CD4-positive, alpha-beta T cell treated with Interleukin-1 beta for 1 hour (primary cell): ENCODE data around the gene CNGB1.
A peak's percentile ranks its signal among the peaks of the same experiment; 100 is the strongest.
"Not testable (repeated sequence)": the region's sequence is repeated elsewhere in the genome, so short reads cannot be mapped to it uniquely, and the experiment has no call there.

ENCODE experiments used
- DNase-seq, 2 donors: peaks; one replicate each; pipeline ENCODE4 v3.0.0-alpha.2; 2020 to 2022

CNGB1 gene

GRCh38 chr16:57970970-57971369 lies at the start of gene CNGB1:
Gene CNGB1 (minus strand): TSS chr16:57971128. CDS start chr16:57967286, 3,842 bp downstream.
- no peak for DNase-seq

GRCh38 chr16:58019866-58020538 lies 49.1 kb upstream of the CNGB1 start:
- DNase-seq, result no peak

GRCh38 chr16:58018803-58019202 lies 47.9 kb upstream of the CNGB1 start:
- no peak for DNase-seq

- DNase-seq, result no peak
Measured at GRCh38 chr16:58016840-58017446, 46.0 kb upstream of the CNGB1 start.

- no peak for DNase-seq
Measured at GRCh38 chr16:58013201-58013956, 42.5 kb upstream of the CNGB1 start.

GRCh38 chr16:58012481-58012880 lies 41.6 kb upstream of the CNGB1 start:
- DNase-seq, result no peak

GRCh38 chr16:58011652-58012051 lies 40.7 kb upstream of the CNGB1 start:
- DNase-seq, result no peak

- no peak for DNase-seq
Measured at GRCh38 chr16:58010886-58011285, 40.0 kb upstream of the CNGB1 start.

- DNase-seq, result no peak
Measured at GRCh38 chr16:58009856-58010416, 39.0 kb upstream of the CNGB1 start.

- not testable (repeated sequence) for DNase-seq
Measured at GRCh38 chr16:58004736-58005135, 33.8 kb upstream of the CNGB1 start.

- no peak for DNase-seq
Measured at GRCh38 chr16:58002936-58003335, 32.0 kb upstream of the CNGB1 start.

- no peak for DNase-seq
Measured at GRCh38 chr16:58002416-58002800, 31.5 kb upstream of the CNGB1 start.

- DNase-seq, result no peak
Measured at GRCh38 chr16:58001781-58002415, 31.0 kb upstream of the CNGB1 start.

GRCh38 chr16:58000706-58001676 lies 30.1 kb upstream of the CNGB1 start, which contains the start of gene USB1:
Gene USB1 (plus strand): TSS chr16:58001407. CDS start chr16:58001484, 77 bp downstream.
- DNase-seq, result peak; percentile 86 to 87

- DNase-seq, result peak in 1 of 2 donors; percentile 12
Measured at GRCh38 chr16:57999971-58000705, 29.2 kb upstream of the CNGB1 start, which contains the start of gene ZNF319. Gene ZNF319 (minus strand): TSS chr16:58000672. CDS start chr16:57998265, 2,407 bp downstream.

GRCh38 chr16:57999366-57999970 lies 28.5 kb upstream of the CNGB1 start:
- peak; percentile 10 to 35 for DNase-seq

GRCh38 chr16:57998992-57999365 lies 28.1 kb upstream of the CNGB1 start:
- DNase-seq, result no peak

GRCh38 chr16:57998486-57998885 lies 27.6 kb upstream of the CNGB1 start:
- peak; percentile 57 to 70 for DNase-seq

GRCh38 chr16:57997528-57998265 lies 26.8 kb upstream of the CNGB1 start:
- no peak for DNase-seq

- no peak for DNase-seq
Measured at GRCh38 chr16:57997176-57997527, 26.2 kb upstream of the CNGB1 start.
